Activated T-cell treated with anti-CD3 and anti-CD28 coated beads for 4 hours (primary cell): ENCODE results near the gene E2F3.

Experiments
- DNase-seq: peaks from one replicate; pipeline ENCODE4 v3.0.0-alpha.2; 2020

E2F3 gene

GRCh38 chr6:20401205-20402091 is at the start of gene E2F3:
Gene E2F3, plus strand, starts transcription at chr6:20401879. Its CDS starts 354 bp downstream, at chr6:20402233.
- DNase-seq, result peak; percentile 98

- no peak for DNase-seq
Measured at GRCh38 chr6:20352346-20352745, 49.3 kb upstream of the E2F3 start.

- no peak for DNase-seq
Measured at GRCh38 chr6:20353134-20353533, 48.5 kb upstream of the E2F3 start.

GRCh38 chr6:20354366-20354765 is 47.3 kb upstream of the E2F3 start:
- no peak for DNase-seq

- DNase-seq, result no peak
Measured at GRCh38 chr6:20360471-20361119, 41.1 kb upstream of the E2F3 start.

GRCh38 chr6:20362623-20363022 is 39.1 kb upstream of the E2F3 start:
- no peak for DNase-seq

- DNase-seq, result no peak
Measured at GRCh38 chr6:20364327-20364726, 37.4 kb upstream of the E2F3 start.

GRCh38 chr6:20365456-20365855 is 36.2 kb upstream of the E2F3 start:
- DNase-seq, result no peak

- DNase-seq, result peak; percentile 36
Measured at GRCh38 chr6:20366082-20366830, 35.4 kb upstream of the E2F3 start.

- peak; percentile 23 for DNase-seq
Measured at GRCh38 chr6:20367743-20368485, 33.8 kb upstream of the E2F3 start.

GRCh38 chr6:20370393-20370792 is 31.3 kb upstream of the E2F3 start:
- DNase-seq, result no peak

- DNase-seq, result no peak
Measured at GRCh38 chr6:20370801-20371200, 30.9 kb upstream of the E2F3 start.

- no peak for DNase-seq
Measured at GRCh38 chr6:20375436-20375835, 26.2 kb upstream of the E2F3 start.

GRCh38 chr6:20377623-20378265 is 23.9 kb upstream of the E2F3 start:
- DNase-seq, result no peak

GRCh38 chr6:20379231-20379630 is 22.4 kb upstream of the E2F3 start:
- DNase-seq, result no peak

GRCh38 chr6:20386218-20386617 is 15.5 kb upstream of the E2F3 start:
- no peak for DNase-seq

GRCh38 chr6:20389066-20389465 is 12.6 kb upstream of the E2F3 start:
- no peak for DNase-seq

GRCh38 chr6:20393297-20393696 is 8.4 kb upstream of the E2F3 start:
- DNase-seq, result no peak

GRCh38 chr6:20399518-20399917 is 2.2 kb upstream of the E2F3 start:
- no peak for DNase-seq

- DNase-seq, result peak; percentile 19
Measured at GRCh38 chr6:20400456-20401204, 1.0 kb upstream of the E2F3 start.

- DNase-seq, result no peak
Measured at GRCh38 chr6:20402092-20402341, 338 bp downstream of the E2F3 start.
